Motor neuron (in vitro differentiated cells): Measurements from ENCODE around the gene BABAM2. TPM values are rescaled to one million over a fixed set of nuclear protein-coding genes. Genes with fewer than 3 reads are reported as not detected.

Experiments
- ATAC-seq, 8 experiments: fragments of 200-7000 bp; cut with Tn5 transposase; replicated peaks in 6 of 8; 2 replicates each; pipeline ENCODE4 v1.8.0; 2021; ENCODE audit warnings: mild to moderate bottlenecking in 8 of 8, moderate library complexity in 8 of 8
- H3K27ac ChIP-seq, 2 donors: fragments of 250-450 bp; sonication (Bioruptor Pico); 2 replicates each; pipeline ENCODE4 v1.9.0; 2021; ENCODE audit warnings: antibody characterized with exemption in 2 of 2, mild to moderate bottlenecking in 2 of 2, moderate library complexity in 1 of 2
- H3K4me1 ChIP-seq, 2 donors: fragments of 250-450 bp; sonication (Bioruptor Pico); replicated peaks in 1 of 2; 2 replicates each; pipeline ENCODE4 v1.6.1; 2021; ENCODE audit warnings: antibody characterized with exemption in 2 of 2, mild to moderate bottlenecking in 2 of 2, moderate library complexity in 1 of 2
- H3K4me3 ChIP-seq, 5 donors: fragments of 250-450 bp; sonication (Bioruptor Pico); 2 replicates each; pipeline ENCODE4 v1.9.0; 2021; ENCODE audit warnings: antibody characterized with exemption in 5 of 5, mild to moderate bottlenecking in 5 of 5, moderate library complexity in 4 of 5
- WGBS, 10 experiments: fragments of 450-650 bp; shearing (Covaris generic); methylation state at CpG; one replicate each; pipeline ENCODE4 v1.0.0; 2022; 5-methylcytosine and 5-hydroxymethylcytosine counted together
- in situ Hi-C, 9 experiments: fragments of 400-800 bp; cut with MboI; loops; one replicate each; pipeline ENCODE4 v1.15.0; 2021; ENCODE audit warnings: low sequenced_read_pairs in 9 of 9, low pct_unique_long_range_greater_than_20kb in 2 of 9; ENCODE audit not compliant: unreplicated experiment in 9 of 9
- total RNA-seq, 8 experiments: library from RNA; unstranded; fragments of 300-600 nt; gene quantifications; 2 replicates each; pipeline versions ENCODE4 v1.2.3 to v1.2.4, GENCODE V29; 2022

Gene BABAM2
- total RNA-seq, 8 experiments from 2014 or later: 16.4 to 110 (median 36.4) TPM

DNA sequence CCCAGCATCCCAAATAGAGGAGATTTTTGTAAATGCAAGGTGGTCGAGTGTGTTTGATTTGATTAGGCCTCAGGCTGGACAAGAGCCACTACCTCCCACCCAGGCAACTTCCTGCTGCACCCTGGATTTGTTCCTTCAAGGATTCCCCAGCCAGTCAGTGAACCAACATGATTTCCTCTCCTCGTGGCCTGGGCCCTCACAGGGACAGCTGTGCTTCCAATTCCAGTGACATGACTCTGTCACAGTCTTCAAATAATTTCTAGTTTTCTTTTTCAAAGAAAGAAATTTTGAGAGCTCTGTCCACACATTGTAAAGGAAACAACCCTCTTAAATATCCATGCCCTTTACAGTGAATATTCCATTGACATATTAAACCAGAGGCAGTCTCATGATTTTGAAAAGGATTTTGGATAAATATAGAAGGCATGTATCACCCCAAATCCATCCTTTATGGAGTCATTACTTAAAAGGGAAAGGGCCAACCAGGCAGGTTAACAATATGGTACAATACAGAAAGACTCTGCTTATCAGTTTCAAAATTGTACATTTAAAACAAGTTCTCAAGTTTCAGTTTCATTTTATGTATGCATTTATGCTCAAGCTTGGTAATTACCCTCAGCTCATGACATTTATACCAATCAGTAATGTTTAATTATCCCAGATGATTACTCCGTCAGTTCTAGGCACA, 380.8 kb downstream of the BABAM2 start:
- in situ Hi-C loops: no loop called here
- WGBS, 10 experiments: 42 to 89% (median 73%) methylated on average over 1 to 3 of the region's 3 CpGs; no CpG with 5 or more reads in 3 of the 10 experiments
- Histone ChIP-seq H3K4me1 (no peaks in the 10 kb centered on the region), H3K4me3 (no peak overlapping the region), H3K27ac (no peak overlapping the region)
- no peak for ATAC-seq

DNA sequence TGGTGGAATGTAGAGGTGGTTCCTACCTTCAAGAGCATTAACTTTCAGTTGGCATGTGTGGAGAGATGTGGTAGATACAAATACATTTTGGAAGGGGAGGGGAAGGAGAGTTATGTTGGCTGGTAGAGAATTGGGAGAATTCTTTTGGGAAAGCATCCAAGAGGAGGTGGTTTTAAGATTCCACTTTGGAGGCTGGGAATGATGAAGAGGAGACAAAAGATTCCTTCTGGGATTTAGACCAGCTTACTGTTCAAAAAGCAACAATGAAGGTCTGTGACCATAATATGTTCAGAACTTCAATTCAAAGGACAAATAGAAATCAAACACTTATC, 381.4 kb downstream of the BABAM2 start:
- Histone ChIP-seq H3K4me1 (no peaks in the 10 kb centered on the region), H3K4me3 (no peak overlapping the region), H3K27ac (no peak overlapping the region)
- ATAC-seq: no peak
- in situ Hi-C loops: no loop called here

DNA sequence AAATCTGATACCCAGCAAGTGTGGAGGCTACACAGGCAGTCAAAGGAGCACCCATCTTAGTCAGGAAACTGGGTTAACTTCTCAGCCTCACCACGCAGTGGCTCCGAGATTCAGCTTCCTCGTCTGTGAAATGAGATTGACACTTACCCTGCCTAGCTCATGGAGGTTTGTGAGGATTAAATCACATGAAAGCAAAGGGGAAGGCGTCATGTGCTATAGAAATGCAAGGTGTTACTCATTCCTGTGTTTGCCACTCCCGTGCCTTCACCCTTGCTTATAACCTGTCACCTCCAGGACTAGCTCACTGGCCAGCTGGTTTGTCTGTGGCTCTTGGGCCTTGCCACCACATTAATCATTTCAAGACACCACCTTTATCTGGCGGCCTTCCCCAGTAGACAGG, 383.2 kb downstream of the BABAM2 start:
- no peak overlapping the region for H3K4me3 ChIP-seq
- WGBS, 10 experiments: 61 to 92% (median 81%) methylated on average over 1 to 5 of the region's 6 CpGs; no CpG with 5 or more reads in 2 of the 10 experiments
- ATAC-seq: no peak
- no peak overlapping the region for H3K27ac ChIP-seq
- H3K4me1 ChIP-seq: no peaks in the 10 kb centered on the region
- in situ Hi-C loops: no loop called here

- H3K4me1 ChIP-seq: no peaks in the 10 kb centered on the region
- H3K4me3 ChIP-seq: no peak overlapping the region
- 0 to 86% (median 60%) methylated on average over 1 to 10 of the region's 11 CpGs; no CpG with 5 or more reads in 1 of the 10 experiments for WGBS, 10 experiments
- H3K27ac ChIP-seq: no peak overlapping the region
- peak in 6 of 8 experiments; percentile 10 to 87 (median 46) for ATAC-seq
- in situ Hi-C loops: no loop called here
These were observed 384.6 kb downstream of the BABAM2 start for GRCh38 chr2:28274911-28275685.

GRCh38 chr2:28276076-28276618, 385.6 kb downstream of the BABAM2 start:
- peak; percentile 49 to 97 (median 92) for ATAC-seq
- Histone ChIP-seq H3K4me1 (peaks cover 0 to 3% of the 10 kb centered on the region in 2 donors), H3K27ac (no peak overlapping the region), H3K4me3 (no peak overlapping the region)
- in situ Hi-C loops: no loop called here
- 11 to 92% (median 63%) methylated on average over 2 to 11 of the region's 11 CpGs for WGBS, 10 experiments

- ATAC-seq: peak in 5 of 8 experiments; percentile 38 to 64 (median 53)
- Histone ChIP-seq H3K27ac (no peak overlapping the region), H3K4me3 (no peak overlapping the region), H3K4me1 (peaks cover 0 to 3% of the 10 kb centered on the region in 2 donors)
- in situ Hi-C loops: no loop called here
- WGBS, 10 experiments: 23 to 100% (median 70%) methylated on average over 1 to 4 of the region's 9 CpGs; no CpG with 5 or more reads in 1 of the 10 experiments
These were observed 386.3 kb downstream of the BABAM2 start for GRCh38 chr2:28276807-28277206.

- H3K4me3 ChIP-seq: no peak overlapping the region
- H3K4me1 ChIP-seq: peaks cover 0 to 3% of the 10 kb centered on the region in 2 donors
- H3K27ac ChIP-seq: no peak overlapping the region
- in situ Hi-C loops: no loop called here
- 70 to 100% (median 89%) methylated on average over 1 to 5 of the region's 7 CpGs; no CpG with 5 or more reads in 2 of the 10 experiments for WGBS, 10 experiments
- ATAC-seq: peak in 1 of 8 experiments; percentile 27
These were observed 386.9 kb downstream of the BABAM2 start for GRCh38 chr2:28277466-28277865.

DNA sequence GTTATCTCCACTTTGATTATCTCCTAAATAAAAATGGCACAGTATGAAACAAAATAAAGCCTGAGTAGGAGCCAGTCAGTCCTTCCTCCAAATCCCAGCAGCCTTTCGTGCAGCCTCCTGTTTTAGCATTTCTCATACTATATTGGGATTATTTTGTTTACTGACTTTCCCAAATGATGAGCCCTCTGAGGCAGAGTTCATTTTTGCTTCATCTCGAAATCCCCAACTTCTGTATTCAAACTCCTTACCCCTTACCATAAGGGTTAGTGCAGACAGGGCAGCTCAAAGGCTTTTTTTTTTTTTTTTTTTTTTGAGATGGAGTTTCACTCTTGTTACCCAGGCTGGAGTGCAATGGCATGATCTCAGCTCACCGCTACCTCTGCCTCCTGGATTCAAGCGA, 388.8 kb downstream of the BABAM2 start:
- 40 to 100% (median 93%) methylated on average over 1 to 4 of the region's 4 CpGs; no CpG with 5 or more reads in 4 of the 10 experiments for WGBS, 10 experiments
- Histone ChIP-seq H3K27ac (no peak overlapping the region), H3K4me3 (no peak overlapping the region), H3K4me1 (peaks cover 0 to 3% of the 10 kb centered on the region in 2 donors)
- no peak for ATAC-seq
- in situ Hi-C loops: no loop called here

DNA sequence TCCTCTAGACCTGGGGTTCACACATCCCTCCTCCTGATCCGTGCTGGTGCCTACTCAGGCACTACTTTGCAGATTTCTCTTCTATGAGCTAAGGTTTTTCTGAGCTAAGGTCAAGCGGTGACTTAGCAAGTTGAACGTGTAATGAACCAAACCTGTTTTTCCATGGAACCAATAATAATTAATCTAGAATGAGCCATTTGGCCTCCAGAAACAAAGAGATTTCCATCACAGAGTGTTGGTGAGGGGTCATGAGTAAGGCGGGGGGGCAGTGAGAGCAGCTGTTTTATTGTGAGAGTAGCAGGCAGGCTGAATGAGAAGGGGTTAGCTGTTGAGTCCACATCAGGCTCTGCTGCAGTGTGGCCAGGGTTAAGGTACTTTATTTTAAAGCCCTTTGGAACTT, 390.1 kb downstream of the BABAM2 start:
- Histone ChIP-seq H3K27ac (no peak overlapping the region), H3K4me1 (peaks cover 0 to 3% of the 10 kb centered on the region in 2 donors), H3K4me3 (no peak overlapping the region)
- in situ Hi-C loops: no loop called here
- WGBS, 10 experiments: 20 to 100% (median 74%) methylated on average over 1 to 4 of the region's 4 CpGs; no CpG with 5 or more reads in 3 of the 10 experiments
- peak in 1 of 8 experiments; percentile 31 for ATAC-seq

GRCh38 chr2:28281739-28282138, 391.2 kb downstream of the BABAM2 start:
- WGBS, 10 experiments: 83 to 100% (median 100%) methylated on average over 1 of the region's 1 CpG; no CpG with 5 or more reads in 5 of the 10 experiments
- in situ Hi-C loops: no loop called here
- no peak for ATAC-seq

GRCh38 chr2:28282248-28282647, 391.7 kb downstream of the BABAM2 start:
- in situ Hi-C loops: no loop called here
- WGBS, 10 experiments: 30 to 100% (median 83%) methylated on average over 1 to 3 of the region's 3 CpGs; no CpG with 5 or more reads in 3 of the 10 experiments
- no peak overlapping the region for H3K4me3 ChIP-seq

More at GRCh38 chr2:28281739-28282138, 391.2 kb downstream of the BABAM2 start:
- Histone ChIP-seq H3K27ac (no peak overlapping the region), H3K4me3 (no peak overlapping the region), H3K4me1 (peaks cover 0 to 3% of the 10 kb centered on the region in 2 donors)

GRCh38 chr2:28282861-28283646, 392.5 kb downstream of the BABAM2 start:
- peaks cover 0 to 3% of the 10 kb centered on the region in 2 donors for H3K4me1 ChIP-seq
- no peak overlapping the region for H3K27ac ChIP-seq
- in situ Hi-C loops: no loop called here
- 73 to 100% (median 93%) methylated on average over 1 to 4 of the region's 7 CpGs; no CpG with 5 or more reads in 1 of the 10 experiments for WGBS, 10 experiments
- no peak for ATAC-seq
- H3K4me3 ChIP-seq: no peak overlapping the region

More at GRCh38 chr2:28282248-28282647, 391.7 kb downstream of the BABAM2 start:
- H3K27ac ChIP-seq: no peak overlapping the region
- no peak for ATAC-seq
- H3K4me1 ChIP-seq: peaks cover 0 to 3% of the 10 kb centered on the region in 2 donors
